Muscle of back (tissue), 11 donors: ENCODE results near the gene BCAR1. TPM values are rescaled to one million over a fixed set of nuclear protein-coding genes. Genes with fewer than 3 reads are reported as not detected.
"Not testable (repeated sequence)": the region's sequence is repeated elsewhere in the genome, so short reads cannot be mapped to it uniquely, and the experiment has no call there.

Experiments
- DNase-seq, 3 donors: peaks; one replicate each; pipeline versions ENCODE4 v3.0.0 to v3.0.0-alpha.2; 2013
- polyA plus RNA-seq, 10 donors: library from polyadenylated mRNA; unstranded; fragments of 120-200 nt; gene quantifications; one replicate each; pipeline ENCODE4 v1.2.1, GENCODE V29; 2013; ENCODE audit not compliant: insufficient read length in 10 of 10

The BCAR1 gene
- polyA plus RNA-seq, 10 donors: 37.2 to 55.5 (median 44.1) TPM

DNA sequence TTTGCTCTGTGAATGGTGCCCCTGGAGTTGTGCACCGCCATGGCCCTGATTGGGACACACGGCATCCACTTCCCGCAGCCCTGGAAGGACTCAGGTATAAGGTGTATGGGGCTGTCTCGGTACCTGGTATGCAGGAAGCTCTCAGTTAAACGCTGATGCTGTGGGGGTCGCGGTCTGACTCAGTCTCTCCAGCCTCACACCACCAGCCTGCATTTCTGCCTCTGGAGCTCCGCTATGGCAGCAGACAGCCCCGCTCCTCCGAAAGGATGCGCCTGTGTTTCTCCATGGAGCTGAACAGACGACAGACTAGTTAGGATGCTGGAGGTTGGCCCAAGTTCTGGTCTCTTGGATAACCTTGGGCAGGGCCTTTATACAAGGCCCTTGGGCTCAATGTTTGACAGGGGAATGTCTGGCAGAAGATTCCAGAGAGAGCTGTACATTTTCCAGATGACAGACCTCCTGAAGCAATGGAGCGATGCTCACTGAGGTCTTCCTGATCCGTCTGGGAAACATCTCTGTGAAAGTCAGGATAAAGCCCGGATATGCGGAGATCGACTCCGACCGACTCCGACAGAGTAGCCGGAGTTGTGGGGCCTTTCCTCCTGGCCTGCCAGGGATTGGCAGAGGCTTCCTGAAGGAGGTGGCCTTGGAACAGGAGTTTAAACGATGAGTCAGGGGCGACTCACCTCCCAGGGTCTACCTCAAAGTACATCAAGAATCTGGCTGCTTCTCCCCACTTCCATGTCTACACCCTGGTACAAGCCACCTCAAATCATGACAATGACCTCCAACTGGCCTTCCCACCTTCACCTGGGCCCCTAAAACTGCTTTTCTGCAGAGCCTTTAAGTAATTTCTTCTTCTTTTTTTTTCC lies 21.9 kb upstream of the BCAR1 start:
- DNase-seq: no peak

DNA sequence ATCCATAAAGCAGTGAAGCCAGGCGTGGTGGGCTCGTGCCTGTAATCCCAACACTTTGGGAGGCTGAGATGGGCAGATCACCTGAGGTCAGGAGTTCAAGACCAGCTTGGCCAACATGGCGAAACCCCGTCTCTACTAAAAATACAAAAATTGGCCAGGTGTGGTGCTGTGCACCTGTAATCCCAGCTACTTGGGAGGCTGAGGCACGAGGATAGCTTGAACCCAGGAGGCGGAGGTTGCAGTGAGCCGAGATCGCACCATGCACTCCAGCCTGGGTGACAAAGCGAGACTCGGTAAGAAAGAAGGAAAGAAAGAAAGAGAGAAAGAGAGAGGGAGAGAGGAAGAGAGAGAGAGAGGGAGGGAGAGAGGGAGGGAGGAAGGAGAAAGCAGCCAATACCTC lies 21.2 kb upstream of the BCAR1 start:
- DNase-seq: not testable (repeated sequence)

- DNase-seq: peak in 1 of 3 donors; percentile 33
Measured at GRCh38 chr16:75272097-75272551, 20.7 kb upstream of the BCAR1 start.

DNA sequence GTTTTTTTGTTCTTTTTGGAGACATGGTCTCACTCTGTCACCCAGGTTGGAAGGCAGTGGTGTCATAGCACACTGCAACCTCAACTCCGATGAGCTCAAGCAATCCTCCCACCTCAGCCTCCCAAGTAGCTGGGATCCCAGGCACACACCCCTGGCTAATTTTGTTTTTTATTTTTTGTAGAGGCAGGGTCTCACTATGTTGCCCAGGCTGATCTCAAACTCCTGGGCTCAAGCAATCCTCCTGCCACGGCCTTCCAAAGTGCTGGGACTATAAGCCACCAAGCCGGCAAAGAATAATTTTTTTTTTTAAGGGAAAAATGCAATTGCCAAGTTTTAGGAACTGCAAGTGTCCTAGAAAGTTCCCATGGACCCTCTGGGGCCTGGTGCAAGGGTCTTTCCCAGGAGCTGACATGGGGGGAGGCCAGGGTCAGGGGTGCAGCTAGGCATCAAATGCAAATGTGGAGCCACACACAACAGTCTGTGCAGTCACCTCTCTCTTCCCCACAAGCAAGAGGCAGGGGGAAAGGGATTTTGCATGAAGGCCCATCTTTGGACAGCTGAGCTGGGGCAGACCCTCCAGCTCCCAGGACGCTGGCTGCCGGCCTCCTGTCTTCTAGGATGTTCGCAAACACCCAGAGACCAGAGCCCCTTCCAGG lies 20.1 kb upstream of the BCAR1 start:
- no peak for DNase-seq

DNA sequence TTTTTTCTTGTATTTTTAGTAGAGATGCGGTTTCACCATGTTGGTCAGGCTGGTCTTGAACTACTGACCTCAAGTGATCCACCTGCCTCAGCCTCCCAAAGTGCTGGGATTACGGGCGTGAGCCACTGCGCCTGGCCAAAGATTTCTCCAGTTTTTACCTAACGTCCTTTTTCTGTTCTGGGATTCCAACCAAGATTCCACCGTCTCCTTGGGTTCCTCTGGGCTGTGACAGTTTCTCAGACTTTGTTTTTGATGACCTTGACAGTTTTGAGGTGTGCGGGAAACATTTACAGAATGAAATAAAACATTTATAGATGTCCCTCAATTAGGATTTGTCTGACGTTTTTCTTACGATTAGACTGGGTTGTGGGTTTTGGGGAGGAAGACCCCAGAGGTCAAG lies 17.9 kb upstream of the BCAR1 start:
- DNase-seq: not testable (repeated sequence)

DNA sequence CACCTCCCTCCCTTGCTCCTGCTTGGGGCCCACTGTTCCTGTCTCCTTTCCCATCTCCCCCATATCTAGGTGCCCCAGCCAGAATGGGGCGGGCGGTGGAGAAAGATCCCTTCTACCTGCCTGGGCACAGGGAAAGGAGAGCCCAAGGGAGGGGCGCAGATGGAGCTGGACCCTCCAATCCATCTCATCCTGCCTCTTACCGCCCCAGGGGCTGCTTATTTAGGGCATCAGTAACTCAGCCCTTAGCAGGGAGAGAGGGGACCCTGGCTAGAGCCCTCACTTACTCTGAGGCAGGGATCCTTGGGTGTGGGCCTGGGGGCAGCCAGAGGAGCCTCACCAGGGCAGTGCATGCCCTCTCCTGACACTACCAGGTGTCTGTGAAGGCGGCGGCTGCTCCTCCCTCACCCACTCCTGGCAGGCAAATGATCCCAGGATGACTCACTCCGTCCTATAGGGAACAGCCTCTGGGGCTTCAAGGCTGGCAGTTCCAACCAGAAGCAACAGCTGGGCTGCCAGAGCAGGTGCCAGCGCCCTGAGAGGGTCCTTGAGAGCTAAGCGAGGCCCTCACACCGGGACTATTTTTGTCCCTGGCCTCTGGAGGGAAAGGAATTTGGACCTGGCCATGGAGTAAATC lies 16.3 kb upstream of the BCAR1 start:
- peak in 2 of 3 donors; percentile 64 to 76 for DNase-seq

- peak in 1 of 3 donors; percentile 44 for DNase-seq
Measured at GRCh38 chr16:75266738-75267630, 15.6 kb upstream of the BCAR1 start.

DNA sequence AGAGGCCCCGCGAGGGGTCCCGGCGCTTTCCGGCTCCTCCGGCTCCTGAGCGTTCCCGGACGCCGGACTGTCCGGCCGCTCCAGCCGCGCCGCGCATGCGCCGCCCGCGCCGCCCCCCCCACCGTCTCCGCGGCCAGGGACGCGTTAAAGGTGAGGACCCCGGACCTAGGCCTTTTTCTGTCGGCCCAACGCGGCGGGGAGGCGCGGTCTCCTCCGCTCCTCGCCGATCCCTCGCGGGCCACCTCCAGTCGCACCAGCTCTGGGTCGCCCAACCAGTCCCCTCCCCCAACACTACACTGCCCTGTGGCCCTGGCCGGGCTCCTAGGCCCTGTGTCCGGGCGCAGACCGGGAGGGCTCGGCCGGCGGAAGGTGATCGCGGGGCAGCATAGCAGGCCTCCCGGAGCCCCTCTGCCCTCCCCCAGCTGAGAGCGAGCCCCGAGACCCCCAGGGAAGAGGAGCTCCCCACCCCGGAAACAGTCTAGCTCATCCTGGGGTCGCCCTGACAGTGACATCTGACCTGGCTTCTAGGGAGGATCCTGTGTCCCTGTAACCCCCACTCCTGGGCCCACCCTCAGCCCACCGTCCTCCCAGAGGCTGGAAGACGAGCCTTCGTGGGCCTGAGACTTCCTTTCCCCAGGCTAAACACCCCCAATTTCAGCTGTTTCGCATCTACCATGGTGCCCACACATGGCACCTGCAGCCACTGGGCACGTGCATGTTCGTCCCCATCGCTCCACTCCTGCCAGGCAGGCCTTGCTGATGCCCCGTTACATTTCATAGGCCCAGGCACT lies 14.7 kb upstream of the BCAR1 start:
- peak; percentile 70 to 92 (median 87) for DNase-seq

DNA sequence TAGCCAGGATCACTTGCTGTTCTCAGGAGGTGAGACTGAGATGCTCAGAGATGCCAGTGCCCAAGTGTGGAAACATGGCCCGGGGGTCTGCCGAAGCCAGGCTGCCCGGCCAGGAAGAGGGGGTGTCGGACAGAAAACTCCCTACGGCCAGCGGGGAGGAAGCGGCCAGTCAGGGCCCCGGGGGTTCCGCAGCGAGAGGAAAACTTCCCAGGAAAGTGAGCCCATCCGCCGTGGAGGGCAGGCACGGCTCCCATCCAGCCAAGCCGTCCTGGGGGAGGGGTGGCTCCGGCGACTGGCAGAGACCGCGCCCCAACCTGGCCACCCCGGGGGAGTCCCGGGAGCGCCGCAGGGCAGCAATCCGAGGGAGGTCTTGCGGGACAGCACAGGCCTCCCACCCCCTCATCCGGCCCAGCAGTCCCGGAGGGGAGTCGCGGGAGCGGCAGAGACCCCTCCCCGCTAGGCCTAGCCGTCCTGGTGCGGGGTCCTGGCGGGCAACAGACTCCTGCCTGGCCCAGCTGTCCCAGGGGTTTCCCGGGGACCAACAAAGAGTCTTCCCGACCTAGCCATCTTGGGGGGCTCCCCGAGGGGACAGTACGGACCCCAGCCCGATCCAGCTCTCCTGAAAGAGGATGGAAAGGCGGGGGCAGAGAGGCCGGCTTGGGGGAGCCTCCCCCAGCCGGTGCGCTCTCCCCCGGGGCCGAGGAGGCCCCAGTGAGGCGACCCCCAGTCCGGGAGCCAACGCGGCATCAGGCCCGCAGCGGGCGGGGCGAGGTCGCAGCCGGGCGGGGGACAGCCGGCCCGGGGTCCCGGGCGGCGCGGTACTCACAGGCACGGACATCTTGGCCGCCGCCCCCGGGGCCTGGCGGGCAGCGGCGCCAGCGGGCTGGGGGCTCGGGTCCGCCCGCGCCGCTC lies 13.8 kb upstream of the BCAR1 start:
- DNase-seq: peak in 1 of 3 donors; percentile 71

DNA sequence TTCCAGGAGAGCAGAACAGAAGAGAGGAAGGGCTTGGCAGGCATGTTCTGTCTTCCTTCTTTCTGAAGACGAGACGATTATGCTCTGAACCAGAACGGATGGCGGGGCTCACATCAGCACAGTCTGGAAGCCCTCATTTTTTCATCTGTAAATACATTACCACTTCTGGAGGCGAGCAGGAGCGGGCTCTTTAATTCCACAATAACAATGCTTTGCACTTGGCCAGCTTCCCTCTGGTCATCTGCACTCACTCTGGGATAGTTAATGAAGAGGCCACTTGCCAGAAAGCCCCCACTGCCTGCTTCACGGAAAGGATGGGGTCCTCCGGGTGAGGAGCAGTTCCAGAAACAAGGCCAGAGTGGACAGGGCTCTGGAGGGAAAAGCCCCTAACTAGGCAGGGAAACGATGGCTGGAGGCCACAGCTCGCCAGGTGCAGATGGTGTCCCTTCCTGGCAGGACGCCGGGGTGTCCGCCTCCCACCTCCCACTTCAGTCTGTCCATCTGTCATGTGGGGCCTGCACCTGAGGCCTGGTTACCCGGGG lies 13.1 kb upstream of the BCAR1 start:
- DNase-seq: peak in 2 of 3 donors; percentile 83 to 89

DNA sequence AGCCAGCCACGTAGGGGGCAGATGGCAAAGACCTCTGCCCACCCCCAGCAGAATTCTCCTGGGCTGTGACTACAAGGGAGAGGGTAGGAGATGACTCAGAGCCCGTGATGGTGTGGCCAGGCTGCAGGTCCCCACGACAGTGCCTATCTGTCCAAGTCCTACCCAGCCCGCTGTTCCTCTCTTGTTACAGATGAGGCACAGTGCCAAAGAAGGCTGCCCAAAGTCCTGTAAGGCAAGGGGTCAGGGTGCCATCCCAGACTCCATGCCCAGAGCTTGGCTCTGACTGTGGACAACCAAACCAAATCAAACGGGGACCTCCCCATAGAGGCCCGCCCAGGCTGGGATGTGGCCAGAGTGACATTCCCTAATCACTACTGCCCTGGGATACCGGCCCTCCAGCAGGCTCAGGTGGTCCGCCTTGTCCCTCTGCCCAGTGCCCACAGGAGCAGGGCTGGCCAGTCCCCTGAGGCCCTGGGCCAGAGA lies 12.6 kb upstream of the BCAR1 start:
- DNase-seq: no peak

DNA sequence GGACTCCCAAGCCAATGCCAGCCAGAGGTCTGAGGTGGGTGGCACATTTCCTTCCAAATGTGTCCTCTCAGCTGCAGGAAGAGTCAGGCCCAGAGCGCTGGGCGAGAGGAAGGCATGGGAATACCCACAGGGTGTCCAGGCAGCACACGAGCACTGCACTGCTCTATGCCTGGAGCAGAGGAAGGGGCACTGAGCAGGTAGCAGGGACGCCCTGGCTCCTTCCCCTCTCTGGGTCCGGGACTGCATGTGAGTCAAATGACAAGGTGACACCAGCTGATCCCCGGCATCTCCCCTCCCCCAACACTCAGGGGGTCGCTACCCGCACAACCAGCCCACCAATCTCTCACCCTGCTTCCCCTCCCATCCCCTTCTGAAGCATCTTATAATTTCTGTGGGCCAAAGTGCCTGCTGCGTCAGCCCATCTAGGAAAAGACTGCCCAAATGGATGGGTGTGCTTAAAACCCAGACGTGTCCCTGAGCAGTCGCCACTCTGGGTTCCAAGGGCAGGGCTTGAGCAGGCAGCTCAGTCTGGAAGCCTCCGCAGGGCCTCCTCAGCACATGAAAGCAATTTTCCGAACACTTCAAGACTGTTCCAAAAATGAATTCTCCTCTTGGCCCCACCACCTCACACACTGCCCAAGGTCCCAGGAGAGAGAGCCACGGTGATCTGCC lies 12.0 kb upstream of the BCAR1 start:
- DNase-seq: peak in 1 of 3 donors; percentile 47

DNA sequence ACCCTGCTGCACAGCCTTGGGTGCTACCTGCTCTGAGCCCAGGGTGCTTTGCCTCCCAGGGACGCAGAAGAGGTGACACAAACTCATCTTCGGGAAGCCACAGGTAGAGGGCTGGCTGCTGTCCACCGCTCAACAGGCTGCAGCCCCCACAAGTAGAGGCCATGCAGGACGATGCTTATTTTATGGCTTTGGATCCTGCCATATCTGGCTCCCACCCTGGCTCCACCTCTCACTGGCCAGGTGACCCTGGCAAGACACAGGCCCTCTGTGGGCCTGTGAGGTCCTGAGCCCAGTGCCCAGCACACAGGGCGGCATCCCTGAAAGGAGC lies 11.3 kb upstream of the BCAR1 start:
- no peak for DNase-seq

DNA sequence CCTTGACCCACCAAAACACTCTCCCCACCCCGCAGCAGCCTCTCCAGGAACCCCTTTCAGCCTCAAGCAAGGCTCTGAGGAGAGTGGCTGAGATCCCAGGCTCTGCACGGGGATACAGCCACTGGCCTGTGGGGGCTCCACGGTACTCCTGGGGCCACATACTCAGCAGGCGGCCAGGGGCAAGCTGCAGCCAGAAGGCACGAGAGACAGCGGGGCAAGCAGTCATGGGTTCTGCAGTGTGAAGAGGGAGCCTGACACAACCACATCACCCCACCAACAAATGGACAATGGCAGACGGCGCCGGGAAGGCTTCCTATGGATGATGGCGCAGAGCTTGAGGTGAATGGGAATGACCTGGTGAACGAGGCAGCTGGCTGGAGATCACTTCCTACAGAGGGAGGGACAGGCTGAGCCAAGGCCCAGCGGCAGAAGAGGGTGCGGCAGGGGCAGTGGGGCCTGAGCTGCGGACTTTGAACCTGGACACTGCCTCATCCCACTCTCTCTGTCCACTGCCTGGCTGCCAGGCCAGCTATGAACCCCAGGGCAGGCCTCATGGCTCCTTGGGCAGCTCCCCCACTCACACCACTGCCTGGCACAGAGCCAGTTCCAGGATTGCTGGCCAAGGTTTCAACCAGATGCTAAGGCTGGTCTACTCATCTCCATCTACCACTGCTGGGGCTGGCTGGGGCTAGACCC lies 10.8 kb upstream of the BCAR1 start:
- peak in 1 of 3 donors; percentile 32 for DNase-seq

DNA sequence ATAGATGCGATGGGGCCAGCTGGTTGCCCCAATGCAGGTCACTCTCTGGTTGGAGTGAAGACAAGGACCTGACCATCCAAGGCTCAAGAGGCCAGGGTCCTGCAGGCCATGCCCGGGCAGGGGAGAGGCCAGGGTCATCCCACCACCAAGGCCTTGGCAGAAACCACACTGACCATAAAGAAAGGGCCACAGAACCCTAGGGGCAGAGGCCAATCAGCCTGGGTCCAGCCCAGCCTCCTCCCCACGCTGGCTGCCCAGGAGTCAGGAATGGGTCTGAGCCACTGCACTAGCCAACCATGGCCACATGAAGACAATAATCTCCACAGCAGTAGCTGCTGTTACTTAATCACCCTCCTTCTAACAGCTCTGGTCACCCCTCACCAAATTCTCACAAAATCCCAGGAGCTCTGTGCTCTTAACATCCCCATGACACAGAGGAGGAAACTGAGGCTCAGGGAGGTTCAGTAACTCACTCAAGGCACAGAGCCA lies 10.2 kb upstream of the BCAR1 start:
- no peak for DNase-seq

GRCh38 chr16:75260851-75261589 lies 9.6 kb upstream of the BCAR1 start:
- DNase-seq: peak in 1 of 3 donors; percentile 27

GRCh38 chr16:75258807-75259141 lies 7.3 kb upstream of the BCAR1 start:
- DNase-seq: no peak
